HUES48 (cell line): ENCODE measurements around the gene BCL11B.

ENCODE experiments used
- H3K27ac ChIP-seq: one replicate; pipeline ENCODE4 v1.7.0; 2013; ENCODE audit warnings: low read depth, low read length, inconsistent platforms
- H3K27me3 ChIP-seq: 2 replicates; pipeline ENCODE4 v1.6.1; 2013; ENCODE audit warnings: mild to moderate bottlenecking, low read length; ENCODE audit not compliant: control insufficient read depth, insufficient read depth
- H3K36me3 ChIP-seq: 2 replicates; pipeline ENCODE4 v1.6.1; 2013; ENCODE audit warnings: low read length; ENCODE audit not compliant: control insufficient read depth, insufficient read depth
- H3K4me1 ChIP-seq: 2 replicates; pipeline ENCODE4 v1.6.1; 2013; ENCODE audit warnings: mild to moderate bottlenecking, low read length; ENCODE audit not compliant: control insufficient read depth, insufficient read depth
- H3K4me3 ChIP-seq: 2 replicates; pipeline ENCODE4 v1.5.1; 2013; ENCODE audit warnings: mild to moderate bottlenecking, low read depth, low read length
- H3K9ac ChIP-seq: 2 replicates; pipeline ENCODE4 v1.6.1; 2013; ENCODE audit warnings: mild to moderate bottlenecking, low read depth, low read length, moderate library complexity
- H3K9me3 ChIP-seq: 2 replicates; pipeline ENCODE4 v1.6.1; 2013; ENCODE audit warnings: low read length; ENCODE audit not compliant: control insufficient read depth, insufficient read depth

Gene BCL11B

GRCh38 chr14:99258876-99259726, 12.9 kb downstream of the BCL11B start:
- Histone ChIP-seq H3K27me3 (no peaks in the 10 kb centered on the region), H3K4me3 (no peak overlapping the region), H3K9me3 (no peaks in the 10 kb centered on the region), H3K36me3 (peaks cover 7% of the 10 kb centered on the region; the same call in 1 of the 2 replicates), H3K27ac (no peak overlapping the region), H3K4me1 (peaks cover 69% of the 10 kb centered on the region), H3K9ac (no peak overlapping the region)

GRCh38 chr14:99258341-99258861, 13.6 kb downstream of the BCL11B start:
- Histone ChIP-seq H3K9me3 (no peaks in the 10 kb centered on the region), H3K9ac (no peak overlapping the region), H3K4me3 (0 out of 2 replicates have a peak overlapping the region, but pooled peaks have one; percentile 27), H3K27me3 (no peaks in the 10 kb centered on the region), H3K36me3 (peaks cover 7% of the 10 kb centered on the region; the same call in 1 of the 2 replicates), H3K27ac (peak overlapping the region; percentile 21), H3K4me1 (peaks cover 69% of the 10 kb centered on the region)

- Histone ChIP-seq H3K9ac (no peak overlapping the region), H3K4me3 (no peak overlapping the region), H3K4me1 (peaks cover 69% of the 10 kb centered on the region), H3K27ac (peak overlapping the region; percentile 21), H3K27me3 (no peaks in the 10 kb centered on the region), H3K36me3 (peaks cover 7% of the 10 kb centered on the region; the same call in 1 of the 2 replicates), H3K9me3 (no peaks in the 10 kb centered on the region)
Measured at GRCh38 chr14:99257673-99258221, 14.2 kb downstream of the BCL11B start.

- Histone ChIP-seq H3K9ac (no peak overlapping the region), H3K27ac (no peak overlapping the region), H3K27me3 (no peaks in the 10 kb centered on the region), H3K36me3 (peaks cover 7% of the 10 kb centered on the region; the same call in 1 of the 2 replicates), H3K9me3 (no peaks in the 10 kb centered on the region), H3K4me1 (peaks cover 67% of the 10 kb centered on the region), H3K4me3 (no peak overlapping the region)
Measured at GRCh38 chr14:99257122-99257672, 14.8 kb downstream of the BCL11B start.

- Histone ChIP-seq H3K27ac (no peak overlapping the region), H3K4me1 (peaks cover 60% of the 10 kb centered on the region), H3K27me3 (no peaks in the 10 kb centered on the region), H3K36me3 (peaks cover 7% of the 10 kb centered on the region; the same call in 1 of the 2 replicates), H3K4me3 (no peak overlapping the region), H3K9me3 (no peaks in the 10 kb centered on the region), H3K9ac (no peak overlapping the region)
Measured at GRCh38 chr14:99256483-99256874, 15.5 kb downstream of the BCL11B start.

GRCh38 chr14:99255621-99256482, 16.1 kb downstream of the BCL11B start:
- Histone ChIP-seq H3K4me1 (peaks cover 54% of the 10 kb centered on the region), H3K36me3 (peaks cover 7% of the 10 kb centered on the region; the same call in 1 of the 2 replicates), H3K27ac (no peak overlapping the region), H3K27me3 (no peaks in the 10 kb centered on the region), H3K9ac (no peak overlapping the region), H3K9me3 (no peaks in the 10 kb centered on the region), H3K4me3 (no peak overlapping the region)

- Histone ChIP-seq H3K36me3 (peaks cover 7% of the 10 kb centered on the region; the same call in 1 of the 2 replicates), H3K27ac (no peak overlapping the region), H3K9me3 (no peaks in the 10 kb centered on the region), H3K9ac (no peak overlapping the region), H3K27me3 (no peaks in the 10 kb centered on the region), H3K4me1 (peaks cover 42% of the 10 kb centered on the region), H3K4me3 (no peak overlapping the region)
Measured at GRCh38 chr14:99254328-99255009, 17.5 kb downstream of the BCL11B start.

- Histone ChIP-seq H3K9me3 (no peaks in the 10 kb centered on the region), H3K4me1 (peaks cover 37% of the 10 kb centered on the region), H3K9ac (no peak overlapping the region), H3K36me3 (peaks cover 7% of the 10 kb centered on the region; the same call in 1 of the 2 replicates), H3K27ac (no peak overlapping the region), H3K27me3 (no peaks in the 10 kb centered on the region), H3K4me3 (no peak overlapping the region)
Measured at GRCh38 chr14:99253890-99254289, 18.1 kb downstream of the BCL11B start.

GRCh38 chr14:99252940-99253868, 18.8 kb downstream of the BCL11B start:
- H3K9me3 ChIP-seq, result no peaks in the 10 kb centered on the region
- peaks cover 2% of the 10 kb centered on the region; the same call in 1 of the 2 replicates for H3K27me3 ChIP-seq

More at GRCh38 chr14:99252940-99253868, 18.8 kb downstream of the BCL11B start:
- no peak overlapping the region for H3K4me3 ChIP-seq
- H3K4me1 ChIP-seq, result peaks cover 37% of the 10 kb centered on the region
- peaks cover 7% of the 10 kb centered on the region; the same call in 1 of the 2 replicates for H3K36me3 ChIP-seq
- no peak overlapping the region for H3K9ac ChIP-seq
- H3K27ac ChIP-seq, result no peak overlapping the region
